AG04449 (cell line): ENCODE measurements around the gene TAF11L13.

ENCODE experiments used
- CTCF ChIA-PET: fragments of 350-600 bp; formaldehyde crosslinking; extraction: SDS; loops from one replicate; lab custom pipeline; 2021; ENCODE audit warnings: antibody characterized with exemption; lab: Yijun Ruan, JAX
- POLR2A ChIA-PET: fragments of 400-600, 350-600 bp; formaldehyde crosslinking; extraction: SDS; loops from one replicate; lab custom pipeline; 2020; ENCODE audit warnings: antibody characterized with exemption, inconsistent platforms; lab: Yijun Ruan, JAX
- DNase-seq: peaks from one replicate; pipeline ENCODE4 v3.0.0-alpha.2; 2010; ENCODE audit warnings: low read depth, low spot score
- H3K4me3 ChIP-seq: 2 replicates; pipeline ENCODE4 v1.5.1; 2011; ENCODE audit warnings: low read depth, mild to moderate bottlenecking, control low read depth, low read length
- CTCF ChIP-seq: IDR thresholded peaks from one replicate; pipeline ENCODE4 v1.5.1; 2011; ENCODE audit warnings: mild to moderate bottlenecking, moderate library complexity, low read length, control low read depth, inconsistent platforms; ENCODE audit not compliant: insufficient read depth; ENCODE audit errors: missing control alignments

TAF11L13 gene

GRCh38 chr5:17680737-17681136 lies 48.8 kb downstream of the TAF11L13 start:
- CTCF ChIA-PET, result no interaction called here
- TF ChIP-seq CTCF, result no peak
- no peak for DNase-seq
- POLR2A ChIA-PET, result no interaction called here
- no peak overlapping the region for H3K4me3 ChIP-seq
